NAMALWA (cell line): ENCODE data around the gene CD8B.

Experiments
- DNase-seq: peaks from one replicate; pipeline ENCODE4 v3.0.0-alpha.2; 2015; ENCODE audit warnings: low spot score

The CD8B gene

DNA sequence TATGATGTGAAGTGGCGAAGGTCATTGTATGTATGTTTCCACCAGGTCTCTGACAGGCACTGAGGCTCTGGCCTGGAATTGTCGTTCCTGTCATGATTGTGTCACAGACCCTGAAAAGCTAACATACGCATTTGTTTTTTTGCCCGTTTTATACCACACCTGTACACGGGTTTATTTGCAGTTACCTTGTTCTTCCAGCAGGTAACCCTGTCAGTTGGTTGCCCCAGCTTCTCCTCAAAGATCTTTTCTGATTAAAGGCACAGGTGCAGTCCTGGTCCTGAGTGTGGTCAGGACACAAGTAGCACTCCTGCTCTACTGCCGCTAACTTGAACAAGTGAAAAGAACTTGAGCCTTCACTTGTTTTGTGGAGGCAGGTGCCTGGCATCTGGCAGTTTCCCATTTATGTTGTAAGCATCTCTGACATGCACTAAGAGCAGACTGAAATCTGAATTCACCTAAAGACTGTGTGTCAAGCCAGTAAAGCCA lies 90.8 kb downstream of the CD8B start:
- no peak for DNase-seq

DNA sequence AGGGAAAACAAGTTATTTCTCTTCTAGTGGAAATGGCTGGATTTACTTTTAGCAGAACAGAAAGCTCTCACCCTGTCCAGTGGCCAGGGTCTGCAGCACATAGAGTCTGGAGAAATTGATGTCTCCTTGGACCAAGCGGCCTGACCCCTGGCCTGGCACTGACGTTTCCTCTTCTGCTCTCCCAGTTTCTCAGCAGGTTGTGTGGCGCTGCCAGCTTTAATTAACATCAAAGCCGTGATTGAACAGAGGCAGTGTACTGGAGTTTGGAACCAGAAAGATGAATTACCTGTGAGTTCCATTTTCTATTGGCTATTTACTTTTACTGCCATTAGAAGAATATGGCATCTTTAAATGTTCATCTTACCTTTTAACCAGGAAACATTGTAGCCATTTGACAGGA lies 91.8 kb downstream of the CD8B start:
- no peak for DNase-seq

DNA sequence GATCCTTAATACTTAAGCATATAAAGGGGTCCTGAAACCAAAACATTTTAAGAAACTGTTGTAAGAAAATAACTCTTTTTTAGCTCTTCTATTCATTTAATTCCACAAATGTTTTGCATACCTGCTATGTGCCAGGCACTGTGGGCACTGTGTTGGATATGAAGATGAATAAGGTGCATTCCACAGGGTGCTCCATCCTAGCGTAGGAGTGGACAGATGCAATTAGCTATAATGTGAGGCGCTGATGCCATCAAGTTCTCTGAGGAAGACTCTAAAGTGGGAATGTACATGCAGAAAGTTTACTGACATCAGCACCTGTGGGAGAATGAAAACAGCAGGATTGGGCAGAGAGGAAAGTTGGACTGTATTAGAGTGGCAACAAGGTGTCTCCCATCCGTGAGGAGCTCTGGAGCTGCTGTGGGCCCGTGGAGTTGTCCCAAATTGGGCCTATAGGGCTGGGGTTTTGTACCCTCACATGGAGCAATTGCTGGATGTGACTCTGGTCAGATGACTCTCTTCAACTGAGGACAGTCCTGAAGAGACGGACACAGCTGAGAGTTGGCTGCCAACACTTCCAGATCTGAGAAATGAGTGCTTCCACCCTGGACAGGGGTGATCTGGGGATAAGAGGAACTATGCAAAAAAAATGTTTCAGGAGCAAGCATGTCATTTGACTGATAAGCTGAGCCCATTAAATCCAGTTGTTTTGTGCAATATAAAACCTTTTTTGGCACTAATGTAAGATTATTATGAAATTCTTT lies 93.3 kb downstream of the CD8B start:
- DNase-seq: no peak
